Lung (tissue), 12 donors: ENCODE data around the gene SF3B5. TPM values are rescaled to one million over a fixed set of nuclear protein-coding genes. Genes with fewer than 3 reads are reported as not detected.
"Not testable (repeated sequence)": the region's sequence is repeated elsewhere in the genome, so short reads cannot be mapped to it uniquely, and the experiment has no call there.

ENCODE experiments used
- ATAC-seq: fragments of 200-7000 bp; cut with Tn5 transposase; one replicate; pipeline ENCODE4 v1.9.1; 2020; ENCODE audit warnings: moderate number of reproducible peaks; ENCODE audit not compliant: insufficient read depth, low FRiP score
- DNase-seq, 3 donors: peaks; one replicate each; pipeline ENCODE4 v3.0.0-alpha.2; 2013 to 2017
- H3K27ac ChIP-seq, 2 donors: one replicate each; pipeline ENCODE4 v1.5.1; 2013; ENCODE audit warnings: mild to moderate bottlenecking in 2 of 2, moderate library complexity in 2 of 2, control low read depth in 1 of 2, inconsistent platforms in 1 of 2, low read depth in 1 of 2, low read length in 1 of 2
- H3K27me3 ChIP-seq, 3 donors: one replicate each; pipeline ENCODE4 v1.5.1; 2013; ENCODE audit warnings: low read length in 2 of 3; ENCODE audit not compliant: control insufficient read depth in 3 of 3, insufficient read depth in 3 of 3
- H3K36me3 ChIP-seq, 4 donors: one replicate each; pipeline ENCODE4 v1.5.1; 2013; ENCODE audit warnings: low read length in 4 of 4, mild to moderate bottlenecking in 1 of 4, moderate library complexity in 1 of 4; ENCODE audit not compliant: control insufficient read depth in 4 of 4, insufficient read depth in 4 of 4
- H3K4me1 ChIP-seq, 5 donors: one replicate each; pipeline ENCODE4 v1.5.1; 2013; ENCODE audit warnings: low read length in 5 of 5, mild to moderate bottlenecking in 2 of 5, moderate library complexity in 1 of 5; ENCODE audit not compliant: control insufficient read depth in 5 of 5, insufficient read depth in 5 of 5
- H3K4me3 ChIP-seq: one replicate; pipeline ENCODE4 v1.5.1; 2013; ENCODE audit warnings: mild to moderate bottlenecking, control low read depth, moderate library complexity
- H3K9ac ChIP-seq, 2 donors: one replicate each; pipeline ENCODE4 v1.5.1; 2013; ENCODE audit warnings: low read length in 2 of 2, control low read depth in 1 of 2; ENCODE audit not compliant: insufficient read depth in 1 of 2
- H3K9me3 ChIP-seq, 4 donors: one replicate each; pipeline ENCODE4 v1.5.1; 2013; ENCODE audit warnings: low read length in 3 of 4, mild to moderate bottlenecking in 1 of 4, moderate library complexity in 1 of 4; ENCODE audit not compliant: control insufficient read depth in 4 of 4, insufficient read depth in 3 of 4
- CTCF ChIP-seq: IDR thresholded peaks from 2 replicates; pipeline ENCODE4 v1.5.1; 2012; ENCODE audit warnings: mild to moderate bottlenecking; ENCODE audit errors: control extremely low read depth, extremely low read depth
- WGBS, 2 donors: extraction: QIAGEN DNeasy Blood & Tissue Kit; methylation state at CpG; one replicate each; pipeline ENCODE4 v1.1.7; 2013; 5-methylcytosine and 5-hydroxymethylcytosine counted together
- polyA plus RNA-seq, 2 donors: library from polyadenylated mRNA; stranded (reverse); fragments of 200-250 nt; gene quantifications; one replicate each; pipeline ENCODE4 v1.2.1, GENCODE V29; 2013
- total RNA-seq, 2 donors: library from RNA; depleted of rRNA in 1 of 2; stranded (reverse); fragments of >200 nt in 1 of 2; gene quantifications; one replicate each; pipeline ENCODE4 v1.2.1, GENCODE V29; 2014 to 2021
- donor health status: control.
- donor health status: control.
- donor health status: Bipolar disorder and iron deficiency.
- donor health status: healthy.
- donor health status: DM: yes; HTN: yes; CAD: no.

SF3B5 gene
- total and polyA plus RNA-seq, 4 donors, result 36.3 to 251 (median 162) TPM

- no peaks in the 10 kb centered on the region for H3K9me3 ChIP-seq
- no peak for TF ChIP-seq CTCF
- H3K4me3 ChIP-seq, result no peak overlapping the region
- WGBS, 2 donors, result 89 to 92% methylated on average over 4 of the region's 4 CpGs
- no peaks in the 10 kb centered on the region for H3K27me3 ChIP-seq
- DNase-seq (no peak), ATAC-seq (no peak)
- H3K4me1 ChIP-seq, result no peaks in the 10 kb centered on the region
- no peaks in the 10 kb centered on the region for H3K36me3 ChIP-seq
- no peak overlapping the region for H3K27ac ChIP-seq
- no peak overlapping the region for H3K9ac ChIP-seq
These were observed 43.2 kb upstream of the SF3B5 start for GRCh38 chr6:144138542-144138941.

GRCh38 chr6:144134737-144135136, 39.4 kb upstream of the SF3B5 start:
- DNase-seq (no peak), ATAC-seq (no peak)
- no peak for TF ChIP-seq CTCF
- no peak overlapping the region for H3K9ac ChIP-seq
- H3K36me3 ChIP-seq, result no peaks in the 10 kb centered on the region
- H3K27me3 ChIP-seq, result no peaks in the 10 kb centered on the region
- 47 to 63% methylated on average over 2 of the region's 2 CpGs for WGBS, 2 donors
- no peaks in the 10 kb centered on the region for H3K4me1 ChIP-seq
- no peak overlapping the region for H3K4me3 ChIP-seq
- H3K27ac ChIP-seq, result no peak overlapping the region
- H3K9me3 ChIP-seq, result no peaks in the 10 kb centered on the region

GRCh38 chr6:144134176-144134575, 38.8 kb upstream of the SF3B5 start:
- Histone ChIP-seq H3K27me3 (no peaks in the 10 kb centered on the region), H3K4me1 (no peaks in the 10 kb centered on the region), H3K9me3 (peaks cover 0 to 1% (median 0%) of the 10 kb centered on the region in 4 donors), H3K9ac (no peak overlapping the region), H3K36me3 (no peaks in the 10 kb centered on the region), H3K4me3 (no peak overlapping the region), H3K27ac (no peak overlapping the region)
- TF ChIP-seq CTCF, result no peak
- ATAC-seq (no peak), DNase-seq (no peak)
- WGBS, 2 donors, result 86 to 94% methylated on average over 2 of the region's 2 CpGs

- no peaks in the 10 kb centered on the region for H3K36me3 ChIP-seq
- H3K27ac ChIP-seq, result peak overlapping the region in 1 of 2 donors; percentile 6
- no peak overlapping the region for H3K4me3 ChIP-seq
- no peak for TF ChIP-seq CTCF
- no peak overlapping the region for H3K9ac ChIP-seq
- no peaks in the 10 kb centered on the region for H3K4me1 ChIP-seq
- no peaks in the 10 kb centered on the region for H3K27me3 ChIP-seq
- DNase-seq (no peak), ATAC-seq (no peak)
- WGBS, 2 donors, result 73 to 83% methylated on average over 5 of the region's 5 CpGs
- peaks cover 0 to 1% (median 0%) of the 10 kb centered on the region in 4 donors for H3K9me3 ChIP-seq
These were observed 38.0 kb upstream of the SF3B5 start for GRCh38 chr6:144133225-144133821.

GRCh38 chr6:144132167-144132690, 36.9 kb upstream of the SF3B5 start:
- not testable (repeated sequence) for DNase-seq, H3K4me3 ChIP-seq, H3K9ac ChIP-seq, H3K9me3 ChIP-seq, H3K4me1 ChIP-seq, H3K36me3 ChIP-seq, ATAC-seq, H3K27me3 ChIP-seq, H3K27ac ChIP-seq
